HG02571 (cell line): Measurements from ENCODE around the gene DALRD3.
A peak's percentile ranks its signal among the peaks of the same experiment; 100 is the strongest.

Experiments
- ATAC-seq: cut with Tn5 transposase; IDR thresholded peaks from one replicate; pipeline ENCODE4 v1.9.1; 2021; ENCODE audit warnings: mild to moderate bottlenecking, moderate library complexity; ENCODE audit not compliant: unreplicated experiment

DALRD3 gene

GRCh38 chr3:49006408-49007067, 11.8 kb downstream of the DALRD3 start:
- ATAC-seq, result peak; percentile 6

- ATAC-seq, result no peak
Measured at GRCh38 chr3:49005998-49006397, 12.4 kb downstream of the DALRD3 start.

- no peak for ATAC-seq
Measured at GRCh38 chr3:49005303-49005680, 13.1 kb downstream of the DALRD3 start.

DNA sequence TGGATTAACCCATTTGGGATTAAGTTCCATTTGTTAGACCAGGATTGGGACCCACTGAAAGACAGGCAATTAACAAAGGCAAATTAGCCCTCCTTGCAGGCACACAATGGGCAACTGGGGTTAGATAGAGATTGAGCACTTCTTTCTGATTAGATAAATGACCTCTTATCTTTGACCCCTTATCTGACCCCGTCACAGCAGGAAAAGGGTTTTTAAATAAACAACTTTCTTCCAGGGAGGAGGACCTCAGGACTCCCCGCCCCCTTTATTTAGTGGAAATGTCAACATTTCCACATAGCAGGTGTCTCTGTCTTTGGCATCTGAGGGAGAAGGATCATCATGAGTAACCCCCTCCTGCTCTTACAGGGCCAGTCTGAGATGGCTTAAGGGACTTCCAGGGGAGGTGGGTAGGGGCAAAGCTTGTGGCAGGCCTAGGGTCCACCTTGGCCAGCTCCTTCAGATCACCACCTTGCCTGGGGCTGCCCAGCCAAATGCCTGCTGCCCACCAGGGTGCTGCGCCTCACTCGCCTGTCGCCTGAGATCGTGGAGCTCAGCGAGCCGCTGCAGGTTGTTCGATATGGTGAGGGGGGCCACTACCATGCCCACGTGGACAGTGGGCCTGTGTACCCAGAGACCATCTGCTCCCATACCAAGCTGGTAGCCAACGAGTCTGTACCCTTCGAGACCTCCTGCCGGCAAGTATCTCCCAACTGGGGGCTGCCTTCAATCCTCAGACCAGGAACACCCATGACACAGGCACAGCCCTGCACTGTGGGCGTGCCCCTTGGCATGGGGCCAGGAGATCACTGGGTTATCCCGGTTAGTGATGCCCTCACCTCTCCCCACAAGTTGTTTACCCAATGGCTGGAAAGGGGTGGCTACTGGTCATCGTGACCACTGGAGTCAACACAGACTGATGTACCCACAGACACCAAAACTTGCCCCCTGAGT, 13.8 kb downstream of the DALRD3 start:
- ATAC-seq, result no peak

DNA sequence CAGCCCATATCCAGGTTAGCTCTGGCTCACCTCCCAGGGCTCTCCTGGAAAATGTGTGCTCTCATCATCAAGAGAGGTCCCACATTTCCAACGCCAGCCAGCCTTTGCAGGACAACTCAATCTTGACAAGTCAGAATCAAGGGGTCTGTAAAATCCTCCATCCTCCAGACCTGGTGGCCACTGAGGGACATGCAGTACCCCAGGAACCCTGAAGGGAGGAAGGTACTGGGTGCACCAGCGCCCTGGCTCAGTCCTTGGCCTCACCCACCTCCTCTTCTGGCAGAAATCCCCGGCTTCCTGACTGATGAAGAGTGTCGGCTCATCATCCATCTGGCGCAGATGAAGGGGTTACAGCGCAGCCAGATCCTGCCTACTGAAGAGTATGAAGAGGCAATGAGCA, 17.2 kb downstream of the DALRD3 start:
- no peak for ATAC-seq

- ATAC-seq, result no peak
Measured at GRCh38 chr3:48999085-48999858, 19.1 kb downstream of the DALRD3 start.

DNA sequence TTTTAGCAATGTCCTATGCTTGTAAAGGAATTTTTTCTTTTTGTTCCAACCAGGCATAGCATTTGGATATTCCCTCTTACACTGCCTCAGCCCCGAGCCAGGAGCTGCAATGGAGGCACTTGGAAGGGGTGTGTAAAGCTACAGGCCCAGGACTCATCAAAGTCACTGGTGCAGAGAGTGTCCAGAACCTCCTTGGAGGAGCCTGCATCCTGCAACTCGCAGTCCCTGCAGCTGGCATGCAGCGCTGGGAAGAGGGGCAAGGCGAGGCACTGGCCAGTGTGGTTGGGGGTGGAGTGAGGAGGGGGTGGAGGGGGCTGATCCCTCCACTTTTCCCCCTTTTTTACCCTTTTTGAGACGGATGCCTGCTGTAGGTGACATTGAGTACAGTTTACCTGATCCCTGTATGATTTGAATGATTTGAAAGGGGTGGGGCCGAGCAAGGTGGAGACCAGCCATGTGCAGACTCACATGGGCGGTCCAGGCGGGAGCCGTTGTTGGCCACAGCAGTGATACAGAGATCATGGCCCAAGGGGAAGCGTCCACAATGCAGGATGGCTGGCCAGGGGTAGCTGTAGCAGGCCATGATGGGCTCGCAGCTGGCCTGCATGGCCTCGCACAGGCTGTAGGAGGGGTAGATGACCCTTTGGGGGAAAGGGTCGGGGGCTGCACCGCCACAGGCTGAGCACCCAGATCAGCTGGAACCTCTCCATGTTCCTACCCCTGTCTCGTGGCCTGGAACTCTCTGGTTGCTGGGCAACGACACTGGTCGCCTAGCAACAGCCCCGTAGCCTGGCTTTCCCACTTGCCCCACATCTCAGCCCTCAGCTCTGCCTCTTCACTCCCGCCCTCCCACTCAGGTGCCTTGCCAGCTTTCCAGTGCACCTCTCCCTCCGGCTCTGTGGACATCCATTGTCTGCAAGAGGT, 20.4 kb downstream of the DALRD3 start:
- no peak for ATAC-seq

DNA sequence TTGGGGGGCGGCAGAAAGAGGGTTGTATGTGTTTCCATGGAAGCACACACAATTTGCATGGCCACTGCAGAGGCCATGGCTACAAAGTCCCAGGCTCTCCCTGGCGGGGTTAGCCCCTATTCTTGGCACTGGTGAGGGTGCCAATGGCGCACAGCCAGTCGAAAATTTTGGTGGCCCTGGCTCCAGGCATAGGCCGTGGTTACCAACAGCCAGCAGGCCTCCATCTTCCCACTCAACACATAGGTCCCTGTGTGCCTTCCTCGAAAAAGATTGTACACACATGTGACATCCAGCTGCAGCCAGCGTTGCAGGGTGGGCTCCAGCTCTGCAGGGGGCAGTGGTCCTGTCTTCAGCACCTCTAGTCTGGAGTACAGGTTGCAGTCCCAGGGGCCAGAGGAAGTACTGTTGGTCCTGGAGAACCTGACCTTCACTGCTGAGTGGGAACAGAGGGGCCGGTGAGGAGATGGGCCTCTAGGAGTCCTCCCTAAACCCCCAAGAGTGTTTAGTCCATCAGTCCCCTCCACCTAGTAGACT, 21.2 kb downstream of the DALRD3 start:
- no peak for ATAC-seq

GRCh38 chr3:48996640-48997039, 21.7 kb downstream of the DALRD3 start:
- ATAC-seq, result no peak

- ATAC-seq, result no peak
Measured at GRCh38 chr3:48993834-48994233, 24.5 kb downstream of the DALRD3 start.

DNA sequence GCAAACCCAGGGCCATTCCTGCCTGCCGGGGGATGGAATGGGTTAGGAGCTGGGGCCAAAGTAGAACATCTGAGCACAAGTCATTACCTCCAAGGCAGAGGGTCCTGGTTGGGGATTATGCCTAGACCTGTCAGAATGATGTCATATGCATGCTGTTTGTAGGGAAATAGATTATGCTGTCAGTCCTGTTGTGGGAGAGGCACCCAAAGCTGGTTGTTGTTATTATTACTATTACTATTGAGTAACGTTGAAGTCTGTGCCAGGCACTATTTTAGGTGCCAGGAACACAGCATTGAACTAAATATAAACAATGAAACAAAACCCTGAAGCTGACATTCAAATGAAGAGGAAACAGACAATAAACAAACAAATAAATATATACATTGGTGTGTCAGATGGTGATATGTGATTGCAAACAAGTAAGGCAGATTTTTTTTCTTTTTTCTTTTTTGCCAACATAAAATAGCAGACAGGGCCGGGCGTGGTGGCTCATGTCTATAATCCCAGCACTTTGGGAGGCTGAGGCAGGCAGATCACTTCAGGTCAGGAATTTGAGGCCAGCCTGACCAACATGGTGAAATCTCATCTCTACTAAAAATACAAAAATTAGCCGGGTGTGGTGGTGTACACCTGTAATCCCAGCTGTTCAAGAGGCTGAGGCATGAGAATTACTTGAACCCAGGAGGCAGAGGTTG, 26.4 kb downstream of the DALRD3 start:
- ATAC-seq, result no peak

- peak; percentile 19 for ATAC-seq
Measured at GRCh38 chr3:48990636-48991469, 27.5 kb downstream of the DALRD3 start.

GRCh38 chr3:48989796-48990635, 28.4 kb downstream of the DALRD3 start, which contains the start of gene P4HTM:
Gene P4HTM, plus strand, starts transcription at chr3:48990241. Its CDS starts 16 bp downstream, at chr3:48990257.
- ATAC-seq, result peak; percentile 46

GRCh38 chr3:48989126-48989795, 29.1 kb downstream of the DALRD3 start:
- ATAC-seq, result no peak

- no peak for ATAC-seq
Measured at GRCh38 chr3:48985831-48986376, 32.5 kb downstream of the DALRD3 start.

GRCh38 chr3:48984663-48985062, 33.7 kb downstream of the DALRD3 start:
- ATAC-seq, result no peak

DNA sequence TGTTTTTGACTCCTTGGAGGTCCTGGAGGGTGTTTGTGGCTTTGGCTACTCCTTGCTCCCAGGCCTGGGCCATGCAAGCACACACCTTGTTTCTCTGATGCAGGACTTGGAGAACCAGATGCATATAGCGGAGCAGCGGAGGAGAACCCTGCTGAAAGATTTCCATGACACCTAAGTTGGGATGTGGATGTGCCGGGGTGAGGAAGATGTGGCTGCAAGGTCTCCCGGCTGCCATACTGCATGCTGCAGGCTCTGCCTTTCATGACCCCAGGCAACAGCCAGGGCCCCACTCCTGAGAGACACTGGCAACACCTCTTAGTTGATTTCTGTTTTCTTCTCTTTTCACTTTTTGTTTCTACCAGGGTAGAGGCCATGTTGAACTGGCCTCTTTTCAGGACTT, 35.3 kb downstream of the DALRD3 start:
- ATAC-seq, result no peak
